ENCODE data around the gene MICB. TPM values are rescaled to one million over a fixed set of nuclear protein-coding genes. Genes with fewer than 3 reads are reported as not detected.

Gene MICB
- total and polyA plus RNA-seq, 4 donors, result 3.8 to 10.2 (median 7.4) TPM

DNA sequence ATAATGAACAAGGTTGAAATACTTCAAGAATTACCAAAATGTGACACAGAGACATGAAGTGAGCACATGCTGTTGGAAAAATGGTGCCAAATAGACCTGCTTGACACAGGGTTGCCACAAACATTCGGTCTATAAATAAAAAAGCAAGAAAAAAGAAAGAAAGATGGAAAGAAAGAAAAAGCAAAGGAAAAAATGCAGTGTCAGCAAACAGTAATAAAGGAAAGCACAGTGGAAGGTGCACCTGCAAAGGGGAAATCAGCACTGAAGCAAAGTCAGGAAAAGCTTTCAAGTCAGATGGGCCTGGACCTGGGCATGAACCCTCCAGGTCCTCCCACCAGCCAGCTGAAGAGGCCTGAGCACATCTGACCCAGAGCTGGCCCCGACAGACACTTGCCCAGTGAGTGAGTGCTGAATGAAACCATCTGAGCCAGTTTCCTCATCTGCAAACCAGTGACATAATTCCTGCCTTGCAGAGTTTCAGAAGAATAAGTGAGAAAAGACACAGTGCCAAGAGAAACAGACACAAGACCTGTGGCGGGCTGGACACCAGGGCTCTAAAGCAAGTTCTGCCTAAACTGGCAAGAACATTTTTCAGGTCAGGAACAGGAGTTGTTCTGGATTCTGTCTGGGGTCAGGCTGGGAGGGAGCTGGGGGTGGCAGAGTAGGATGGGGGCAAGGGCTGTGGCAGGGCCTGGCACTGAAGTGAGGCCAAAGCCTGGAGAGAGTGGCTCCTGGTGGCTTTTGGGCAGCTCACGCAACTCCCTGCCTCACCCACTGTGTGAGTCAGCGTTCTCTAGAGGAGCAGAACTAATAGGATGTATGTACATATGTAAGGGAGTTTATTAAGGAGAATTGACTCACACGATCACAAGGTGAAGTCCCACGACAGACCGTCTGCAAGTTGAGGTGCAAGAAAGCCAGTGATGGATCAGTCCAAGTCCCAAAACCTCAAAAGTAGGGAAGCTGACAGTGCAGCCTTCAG is 23.9 kb upstream of the MICB start:
- Histone ChIP-seq H3K27ac (ENCODE audit: low read depth in 1 of 2, low read length in 1 of 2) (no peak overlapping the region), H3K36me3 (ENCODE audit: control insufficient read depth in 4 of 4, insufficient read depth in 4 of 4, low read length in 4 of 4) (no peaks in the 10 kb centered on the region), H3K9ac (ENCODE audit: insufficient read depth in 1 of 2, low read length in 2 of 2) (no peak overlapping the region), H3K9me3 (ENCODE audit: control insufficient read depth in 4 of 4, insufficient read depth in 3 of 4, low read length in 3 of 4) (no peaks in the 10 kb centered on the region), H3K27me3 (ENCODE audit: control insufficient read depth in 3 of 3, insufficient read depth in 3 of 3, low read length in 2 of 3) (peaks cover 0 to 11% (median 0%) of the 10 kb centered on the region in 3 donors), H3K4me1 (ENCODE audit: control insufficient read depth in 5 of 5, insufficient read depth in 5 of 5, low read length in 5 of 5) (peaks cover 0 to 8% (median 0%) of the 10 kb centered on the region in 5 donors), H3K4me3 (no peak overlapping the region)
- 74 to 78% methylated on average over 8 of the region's 8 CpGs for WGBS, 2 donors
- DNase-seq (peak in 1 of 3 donors; percentile 30), ATAC-seq (ENCODE audit: insufficient read depth, low FRiP score) (no peak)
- TF ChIP-seq, protein P1, sequence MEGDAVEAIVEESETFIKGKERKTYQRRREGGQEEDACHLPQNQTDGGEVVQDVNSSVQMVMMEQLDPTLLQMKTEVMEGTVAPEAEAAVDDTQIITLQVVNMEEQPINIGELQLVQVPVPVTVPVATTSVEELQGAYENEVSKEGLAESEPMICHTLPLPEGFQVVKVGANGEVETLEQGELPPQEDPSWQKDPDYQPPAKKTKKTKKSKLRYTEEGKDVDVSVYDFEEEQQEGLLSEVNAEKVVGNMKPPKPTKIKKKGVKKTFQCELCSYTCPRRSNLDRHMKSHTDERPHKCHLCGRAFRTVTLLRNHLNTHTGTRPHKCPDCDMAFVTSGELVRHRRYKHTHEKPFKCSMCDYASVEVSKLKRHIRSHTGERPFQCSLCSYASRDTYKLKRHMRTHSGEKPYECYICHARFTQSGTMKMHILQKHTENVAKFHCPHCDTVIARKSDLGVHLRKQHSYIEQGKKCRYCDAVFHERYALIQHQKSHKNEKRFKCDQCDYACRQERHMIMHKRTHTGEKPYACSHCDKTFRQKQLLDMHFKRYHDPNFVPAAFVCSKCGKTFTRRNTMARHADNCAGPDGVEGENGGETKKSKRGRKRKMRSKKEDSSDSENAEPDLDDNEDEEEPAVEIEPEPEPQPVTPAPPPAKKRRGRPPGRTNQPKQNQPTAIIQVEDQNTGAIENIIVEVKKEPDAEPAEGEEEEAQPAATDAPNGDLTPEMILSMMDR (IDR thresholded peaks at IDR 0.05; ENCODE audit: control extremely low read depth, extremely low read depth), result no peak

DNA sequence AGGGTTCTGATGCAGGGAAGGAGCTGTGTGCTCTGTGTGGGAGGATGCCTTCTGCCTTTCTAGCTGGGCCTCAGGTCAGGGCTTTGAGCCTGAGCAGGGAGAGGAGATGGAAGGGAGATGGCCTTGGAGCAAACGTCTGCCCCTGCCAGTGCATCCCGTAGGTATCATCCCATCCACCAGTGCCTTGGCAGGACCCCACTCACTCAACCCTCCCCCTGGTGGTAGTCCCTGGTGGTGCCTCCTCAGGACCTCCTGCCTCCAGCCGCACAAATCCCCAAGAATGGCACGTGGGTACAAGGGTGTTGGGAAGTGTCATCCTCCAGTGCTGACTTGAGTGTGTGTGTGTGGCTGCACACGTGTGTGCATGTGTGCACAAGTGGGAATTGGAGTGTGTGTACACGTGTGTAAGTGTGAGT is 23.1 kb upstream of the MICB start:
- 77 to 91% methylated on average over 6 of the region's 6 CpGs for whole genome bisulfite sequencing, 2 donors
- no peak for ATAC-seq (ENCODE audit: insufficient read depth, low FRiP score)
- Histone ChIP-seq H3K27ac (ENCODE audit: low read depth in 1 of 2, low read length in 1 of 2) (no peak overlapping the region), H3K9me3 (ENCODE audit: control insufficient read depth in 4 of 4, insufficient read depth in 3 of 4, low read length in 3 of 4) (no peaks in the 10 kb centered on the region), H3K9ac (ENCODE audit: insufficient read depth in 1 of 2, low read length in 2 of 2) (no peak overlapping the region), H3K36me3 (ENCODE audit: control insufficient read depth in 4 of 4, insufficient read depth in 4 of 4, low read length in 4 of 4) (no peaks in the 10 kb centered on the region), H3K27me3 (ENCODE audit: control insufficient read depth in 3 of 3, insufficient read depth in 3 of 3, low read length in 2 of 3) (peaks cover 0 to 13% (median 0%) of the 10 kb centered on the region in 3 donors), H3K4me1 (ENCODE audit: control insufficient read depth in 5 of 5, insufficient read depth in 5 of 5, low read length in 5 of 5) (peaks cover 0 to 6% (median 0%) of the 10 kb centered on the region in 5 donors), H3K4me3 (no peak overlapping the region)
- no peak for DNase-seq
- TF ChIP-seq, protein P1 (IDR thresholded peaks at IDR 0.05; ENCODE audit: control extremely low read depth, extremely low read depth), result no peak

DNA sequence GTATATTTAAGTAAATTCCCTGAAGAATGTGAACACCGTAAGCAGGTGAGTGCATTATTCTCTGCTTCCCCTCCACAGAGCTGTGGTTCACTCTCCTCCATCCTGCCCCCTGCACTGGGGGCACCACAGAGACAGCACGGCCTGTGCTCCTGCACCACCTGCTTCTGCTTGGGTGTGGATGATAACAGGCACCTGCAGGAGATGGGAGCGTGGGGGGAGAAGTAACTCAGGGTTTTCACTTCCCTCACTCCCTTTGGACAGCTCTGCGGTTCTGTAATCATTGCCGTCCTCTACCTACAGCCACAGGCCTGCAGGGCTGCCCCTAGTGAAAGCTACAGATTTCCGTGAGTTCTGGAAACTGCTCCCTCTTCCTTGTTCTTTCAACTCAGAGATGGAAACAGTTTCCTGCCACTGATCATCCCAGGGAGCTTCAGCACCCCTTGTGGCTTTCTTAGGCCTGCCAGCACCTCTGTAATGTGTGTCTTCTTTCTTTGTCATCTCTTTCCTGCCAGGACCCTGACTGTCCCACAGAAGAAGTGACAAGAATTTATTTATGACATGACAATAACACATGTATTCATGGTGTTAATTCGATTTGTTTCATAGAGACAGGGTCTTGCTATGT is 21.3 kb upstream of the MICB start:
- no peak for DNase-seq
- Histone ChIP-seq H3K27ac (ENCODE audit: low read depth in 1 of 2, low read length in 1 of 2) (no peak overlapping the region), H3K4me3 (no peak overlapping the region), H3K4me1 (ENCODE audit: control insufficient read depth in 5 of 5, insufficient read depth in 5 of 5, low read length in 5 of 5) (peaks cover 0 to 6% (median 0%) of the 10 kb centered on the region in 5 donors), H3K9me3 (ENCODE audit: control insufficient read depth in 4 of 4, insufficient read depth in 3 of 4, low read length in 3 of 4) (no peaks in the 10 kb centered on the region), H3K27me3 (ENCODE audit: control insufficient read depth in 3 of 3, insufficient read depth in 3 of 3, low read length in 2 of 3) (peaks cover 0 to 19% (median 0%) of the 10 kb centered on the region in 3 donors), H3K9ac (ENCODE audit: insufficient read depth in 1 of 2, low read length in 2 of 2) (no peak overlapping the region), H3K36me3 (ENCODE audit: control insufficient read depth in 4 of 4, insufficient read depth in 4 of 4, low read length in 4 of 4) (no peaks in the 10 kb centered on the region)
- TF ChIP-seq, protein P1 (IDR thresholded peaks at IDR 0.05; ENCODE audit: control extremely low read depth, extremely low read depth), result no peak
- no peak for ATAC-seq (ENCODE audit: insufficient read depth, low FRiP score)
- WGBS, 2 donors, result 75 to 77% methylated on average over 7 of the region's 7 CpGs
